SU-DHL-6 (cell line): Measurements from ENCODE around the gene HSD11B2.

ENCODE experiments used
- CTCF ChIP-seq: fragments of 200-600 bp; sonication (generic); IDR thresholded peaks from one replicate; pipeline ENCODE4 v1.5.1; 2017; ENCODE audit warnings: antibody characterized with exemption, mild to moderate bottlenecking, low read length, moderate library complexity; ENCODE audit not compliant: insufficient read depth, poor library complexity, severe bottlenecking
- EZH2phosphoT487 ChIP-seq: fragments of 200-600 bp; sonication (generic), shearing (Covaris generic); conservative IDR thresholded peaks from 2 replicates; pipeline ENCODE4 v1.6.1; 2018; ENCODE audit warnings: mild to moderate bottlenecking, antibody characterized with exemption, low read length, moderate library complexity, mixed read lengths

DNA sequence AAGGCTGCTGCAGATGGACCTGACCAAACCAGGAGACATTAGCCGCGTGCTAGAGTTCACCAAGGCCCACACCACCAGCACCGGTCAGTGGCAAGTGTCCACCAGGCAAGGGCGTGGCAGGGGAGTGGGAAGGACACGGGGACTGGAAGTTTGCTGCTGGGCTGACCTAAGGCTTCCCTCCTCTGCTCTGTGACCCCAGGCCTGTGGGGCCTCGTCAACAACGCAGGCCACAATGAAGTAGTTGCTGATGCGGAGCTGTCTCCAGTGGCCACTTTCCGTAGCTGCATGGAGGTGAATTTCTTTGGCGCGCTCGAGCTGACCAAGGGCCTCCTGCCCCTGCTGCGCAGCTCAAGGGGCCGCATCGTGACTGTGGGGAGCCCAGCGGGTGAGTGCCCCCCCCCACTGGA is 4.8 kb downstream of the HSD11B2 start:
- TF ChIP-seq CTCF (no peak), EZH2phosphoT487 (no peak)
